ENCODE measurements around the gene MAD2L1.
A peak's percentile ranks its signal among the peaks of the same experiment; 100 is the strongest.
"Not testable (repeated sequence)": the region's sequence is repeated elsewhere in the genome, so short reads cannot be mapped to it uniquely, and the experiment has no call there.

The MAD2L1 gene

DNA sequence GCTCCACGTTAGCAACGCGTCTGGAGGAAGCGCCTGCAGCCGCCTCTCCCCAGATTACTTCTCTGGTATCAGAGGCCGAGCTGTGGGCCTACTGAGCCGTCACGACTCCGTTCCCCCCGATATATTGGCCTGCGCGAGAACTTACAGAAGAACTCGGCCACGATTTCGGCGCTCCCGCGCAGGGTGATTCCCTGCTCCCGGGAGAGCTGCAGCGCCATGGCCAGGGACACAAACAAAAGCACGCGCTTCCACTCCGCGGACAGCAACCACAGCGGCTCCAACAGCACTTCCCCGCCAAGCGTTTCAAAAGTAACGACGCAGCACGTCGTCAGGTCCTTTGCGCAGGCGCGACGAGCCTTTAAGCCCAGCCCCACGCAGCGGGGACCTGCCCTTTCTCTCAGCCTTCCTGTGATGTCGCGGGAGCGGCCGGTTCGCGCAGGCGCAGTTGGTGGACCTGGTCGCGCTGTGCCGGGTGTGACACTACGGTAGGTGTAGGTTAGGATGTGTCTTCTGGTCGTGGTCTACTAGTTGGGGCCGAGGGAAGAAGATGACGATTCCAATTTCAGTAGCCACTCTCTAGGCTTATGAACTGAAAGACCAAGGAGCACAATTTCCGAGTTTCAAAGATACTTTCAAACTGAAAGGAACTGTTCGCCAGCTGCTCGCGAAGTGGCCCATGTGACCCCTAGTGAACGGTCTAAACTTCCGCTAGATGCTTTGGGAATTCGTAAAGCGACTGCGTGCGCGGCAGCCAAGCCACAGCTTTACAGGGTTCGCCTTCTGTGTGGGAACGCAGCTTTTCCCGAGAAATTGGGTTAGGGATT is at the start of gene MAD2L1:
TSS of gene MAD2L1 (minus strand) at position 332 of the 824 bp plus-strand sequence. CDS start at position 218, 114 bp downstream.
- Mint-ChIP-seq H3K9me3 (no peaks in the 10 kb centered on the region), H3K4me1 (peaks cover 79% of the 10 kb centered on the region), H3K27me3 (no peaks in the 10 kb centered on the region), H3K27ac (peak within 1 kb of the TSS; percentile 97), H3K36me3 (no peaks in the 10 kb centered on the region), H3K4me3 (peak within 1 kb of the TSS; percentile 97)

GRCh38 chr4:120111745-120112144 is 45.1 kb upstream of the MAD2L1 start:
- no peak overlapping the region for H3K4me3 Mint-ChIP-seq
- H3K27me3 Mint-ChIP-seq, result peaks cover 5% of the 10 kb centered on the region
- H3K9me3 Mint-ChIP-seq, result no peaks in the 10 kb centered on the region
- no peaks in the 10 kb centered on the region for H3K4me1 Mint-ChIP-seq
- H3K27ac Mint-ChIP-seq, result no peak overlapping the region
- peaks cover 1% of the 10 kb centered on the region for H3K36me3 Mint-ChIP-seq

- Mint-ChIP-seq H3K4me1 (no peaks in the 10 kb centered on the region), H3K4me3 (no peak overlapping the region), H3K9me3 (no peaks in the 10 kb centered on the region), H3K27me3 (peaks cover 5% of the 10 kb centered on the region), H3K27ac (no peak overlapping the region), H3K36me3 (no peaks in the 10 kb centered on the region)
Measured at GRCh38 chr4:120109406-120109805, 42.8 kb upstream of the MAD2L1 start.

DNA sequence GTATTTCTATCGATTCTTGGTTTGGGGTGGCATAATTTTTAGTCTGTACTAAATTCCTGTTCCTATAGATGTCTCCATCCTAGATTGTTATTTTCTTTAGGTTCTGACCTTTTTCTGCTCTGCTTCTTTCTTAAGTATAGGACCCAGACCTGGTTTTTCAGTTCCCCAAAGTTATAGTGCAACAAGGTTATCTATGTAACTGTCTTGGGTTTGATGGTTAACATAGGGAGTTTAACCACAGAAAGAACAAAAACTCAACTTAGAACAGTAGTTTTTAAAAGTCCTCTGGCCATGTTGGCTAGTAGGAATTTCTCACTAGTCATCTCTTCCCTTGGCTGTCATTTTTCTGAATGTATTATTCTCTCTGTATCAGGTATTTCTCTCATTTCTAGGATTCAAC is 38.8 kb upstream of the MAD2L1 start:
- Mint-ChIP-seq H3K27me3 (peaks cover 4% of the 10 kb centered on the region), H3K4me3 (no peak overlapping the region), H3K4me1 (no peaks in the 10 kb centered on the region), H3K36me3 (no peaks in the 10 kb centered on the region), H3K9me3 (no peaks in the 10 kb centered on the region), H3K27ac (no peak overlapping the region)

- Mint-ChIP-seq H3K27me3 (peaks cover 3% of the 10 kb centered on the region), H3K36me3 (no peaks in the 10 kb centered on the region), H3K27ac (no peak overlapping the region), H3K4me1 (no peaks in the 10 kb centered on the region), H3K4me3 (no peak overlapping the region), H3K9me3 (no peaks in the 10 kb centered on the region)
Measured at GRCh38 chr4:120096508-120097297, 30.1 kb upstream of the MAD2L1 start.

GRCh38 chr4:120088507-120088906 is 21.9 kb upstream of the MAD2L1 start:
- Mint-ChIP-seq H3K36me3 (peaks cover 3% of the 10 kb centered on the region), H3K4me3 (no peak overlapping the region), H3K27me3 (no peaks in the 10 kb centered on the region), H3K4me1 (no peaks in the 10 kb centered on the region), H3K27ac (no peak overlapping the region), H3K9me3 (peaks cover 10% of the 10 kb centered on the region)

DNA sequence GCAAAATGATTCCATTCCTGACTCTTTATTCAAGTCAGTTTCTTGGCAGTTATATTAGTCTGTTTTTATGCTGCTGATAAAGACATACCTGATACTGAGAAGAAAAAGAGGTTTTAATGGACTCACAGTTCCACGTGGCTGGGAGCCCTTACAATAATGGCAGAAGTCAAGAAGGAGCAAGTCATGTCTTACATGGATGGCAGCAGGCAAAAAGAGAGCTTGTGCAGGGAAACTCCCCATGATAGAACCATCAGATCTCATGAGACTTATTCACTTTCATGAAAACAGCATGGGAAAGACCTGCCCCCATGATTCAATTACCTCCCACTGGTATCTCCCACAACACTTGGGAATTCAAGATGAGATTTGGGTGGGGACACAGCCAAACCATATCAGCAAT is 21.4 kb upstream of the MAD2L1 start:
- H3K9me3 Mint-ChIP-seq, result peaks cover 10% of the 10 kb centered on the region
- not testable (repeated sequence) for H3K4me3 Mint-ChIP-seq, H3K27me3 Mint-ChIP-seq, H3K27ac Mint-ChIP-seq, H3K4me1 Mint-ChIP-seq, H3K36me3 Mint-ChIP-seq

GRCh38 chr4:120085705-120086104 is 19.1 kb upstream of the MAD2L1 start:
- Mint-ChIP-seq H3K27me3 (no peaks in the 10 kb centered on the region), H3K4me1 (no peaks in the 10 kb centered on the region), H3K27ac (no peak overlapping the region), H3K4me3 (no peak overlapping the region), H3K9me3 (peaks cover 10% of the 10 kb centered on the region), H3K36me3 (peaks cover 1% of the 10 kb centered on the region)

- peaks cover 10% of the 10 kb centered on the region for H3K9me3 Mint-ChIP-seq
- H3K27me3 Mint-ChIP-seq, result no peaks in the 10 kb centered on the region
- H3K36me3 Mint-ChIP-seq, result peaks cover 1% of the 10 kb centered on the region
- H3K27ac Mint-ChIP-seq, result no peak overlapping the region
- H3K4me1 Mint-ChIP-seq, result no peaks in the 10 kb centered on the region
- H3K4me3 Mint-ChIP-seq, result no peak overlapping the region
Measured at GRCh38 chr4:120084327-120084726, 17.7 kb upstream of the MAD2L1 start.

DNA sequence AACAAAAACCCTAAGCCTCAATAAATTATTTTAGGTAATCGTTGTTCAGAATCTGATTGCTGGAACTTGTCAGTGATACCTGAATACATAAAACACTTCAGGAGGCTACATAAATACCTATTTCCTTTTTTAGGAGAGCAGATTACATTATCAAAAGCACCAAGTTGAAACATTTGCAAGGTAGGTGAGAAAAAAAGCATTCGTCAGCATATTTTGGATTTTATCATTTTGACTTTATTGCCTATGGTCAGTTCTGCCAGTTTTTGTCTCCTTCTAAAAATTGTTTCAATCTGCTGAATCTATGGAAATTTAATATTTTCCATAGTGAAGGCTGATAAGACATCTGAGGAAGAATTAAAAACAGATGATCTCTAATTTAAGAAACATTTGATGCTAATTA is 16.5 kb upstream of the MAD2L1 start:
- Mint-ChIP-seq H3K4me1 (no peaks in the 10 kb centered on the region), H3K36me3 (no peaks in the 10 kb centered on the region), H3K4me3 (no peak overlapping the region), H3K27ac (no peak overlapping the region), H3K27me3 (no peaks in the 10 kb centered on the region), H3K9me3 (peaks cover 5% of the 10 kb centered on the region)

DNA sequence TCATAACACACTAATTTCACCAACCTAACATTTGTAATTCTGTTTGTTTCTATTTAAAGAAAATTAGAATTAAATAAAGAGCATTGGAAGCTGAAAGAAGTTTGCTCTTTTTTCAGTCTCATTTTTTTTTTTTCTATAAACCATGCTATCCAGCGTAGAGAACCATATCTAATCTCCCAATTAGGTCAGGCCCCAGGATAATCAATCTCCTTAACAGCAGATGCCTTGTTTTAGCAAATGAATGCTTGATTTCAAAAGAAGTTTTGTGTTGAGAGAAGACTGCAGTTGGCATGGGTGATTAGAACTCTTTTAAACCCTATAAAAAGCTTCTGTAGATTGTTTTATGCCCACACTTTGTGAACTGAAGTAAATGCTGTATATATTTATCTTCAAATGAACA is 15.6 kb upstream of the MAD2L1 start:
- Mint-ChIP-seq H3K4me1 (no peaks in the 10 kb centered on the region), H3K36me3 (no peaks in the 10 kb centered on the region), H3K9me3 (no peaks in the 10 kb centered on the region), H3K27ac (no peak overlapping the region), H3K27me3 (no peaks in the 10 kb centered on the region), H3K4me3 (no peak overlapping the region)

DNA sequence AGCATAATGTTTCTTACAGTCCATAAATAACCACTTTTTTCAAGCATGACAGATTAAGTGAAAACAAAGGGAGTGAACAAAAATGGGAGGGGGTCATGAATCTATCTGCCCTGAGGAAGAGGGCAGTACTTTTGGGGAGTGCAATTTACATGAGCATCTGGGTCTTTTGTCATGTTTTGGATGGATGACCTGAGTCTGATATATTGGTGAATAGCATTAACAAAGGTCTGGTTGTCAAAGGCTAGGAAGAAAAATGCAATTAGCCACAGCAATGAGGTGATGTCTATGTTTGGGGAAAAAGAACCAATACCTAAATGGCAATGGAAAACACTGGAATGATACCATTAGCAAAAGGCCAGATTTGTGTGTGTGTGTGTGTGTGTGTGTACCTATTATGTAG is 15.1 kb upstream of the MAD2L1 start:
- Mint-ChIP-seq H3K4me3 (no peak overlapping the region), H3K36me3 (no peaks in the 10 kb centered on the region), H3K4me1 (no peaks in the 10 kb centered on the region), H3K27ac (no peak overlapping the region), H3K9me3 (no peaks in the 10 kb centered on the region), H3K27me3 (no peaks in the 10 kb centered on the region)

- Mint-ChIP-seq H3K27ac (no peak overlapping the region), H3K27me3 (no peaks in the 10 kb centered on the region), H3K36me3 (no peaks in the 10 kb centered on the region), H3K4me3 (no peak overlapping the region), H3K9me3 (no peaks in the 10 kb centered on the region), H3K4me1 (no peaks in the 10 kb centered on the region)
Measured at GRCh38 chr4:120080533-120080932, 13.9 kb upstream of the MAD2L1 start.

DNA sequence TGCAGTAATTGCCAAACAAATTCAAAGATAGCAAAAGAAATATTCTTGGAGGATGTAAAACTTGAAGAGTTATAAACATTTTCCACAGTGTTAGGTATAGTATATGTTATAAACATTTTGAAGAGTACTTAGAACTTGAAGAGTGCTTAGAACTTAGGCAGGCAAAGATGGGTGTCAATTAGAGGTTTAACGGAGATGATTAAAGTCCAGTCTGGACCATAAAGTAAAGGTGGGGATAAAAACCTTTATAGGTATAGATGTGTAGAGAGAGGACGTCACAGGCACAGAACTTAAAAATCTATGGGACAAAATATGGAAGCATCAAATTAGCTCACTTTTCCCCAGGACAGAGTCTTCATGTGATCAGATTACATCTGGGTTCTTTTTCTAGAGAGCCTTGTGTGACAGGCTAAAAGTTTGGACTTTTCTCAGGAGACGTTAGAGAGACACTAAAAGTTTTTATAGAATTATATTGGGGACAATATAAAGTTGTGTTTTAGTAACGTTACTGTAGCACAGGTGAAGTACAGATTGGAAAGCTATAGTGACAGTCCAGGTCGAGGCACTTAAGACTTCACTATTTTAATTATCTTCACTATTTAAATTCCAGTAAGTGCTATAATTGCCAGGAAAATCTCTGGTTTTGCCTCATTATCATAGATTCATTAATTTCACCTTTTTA is 13.3 kb upstream of the MAD2L1 start:
- Mint-ChIP-seq H3K36me3 (no peaks in the 10 kb centered on the region), H3K9me3 (no peaks in the 10 kb centered on the region), H3K4me1 (no peaks in the 10 kb centered on the region), H3K27me3 (no peaks in the 10 kb centered on the region), H3K27ac (no peak overlapping the region), H3K4me3 (no peak overlapping the region)

DNA sequence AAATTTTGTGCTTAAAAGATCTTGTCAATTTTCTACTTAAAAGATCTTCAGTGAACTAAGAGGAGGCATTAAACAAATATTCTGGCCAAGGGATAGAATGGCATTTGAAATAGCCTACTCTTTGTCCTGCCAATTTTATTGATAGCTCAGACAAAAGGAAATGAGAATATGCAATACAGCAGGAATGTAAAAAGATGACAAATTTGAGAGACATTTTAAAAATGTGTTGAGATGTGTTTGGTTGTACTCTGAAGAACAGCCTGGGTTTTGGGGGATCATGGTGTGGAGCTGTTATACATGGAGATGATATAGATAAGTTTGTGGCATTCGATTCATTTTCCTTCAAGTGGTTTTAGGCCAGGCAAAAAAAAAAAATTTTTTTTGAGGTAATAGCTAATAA is 11.6 kb upstream of the MAD2L1 start:
- H3K27me3 Mint-ChIP-seq, result no peaks in the 10 kb centered on the region
- H3K9me3 Mint-ChIP-seq, result no peaks in the 10 kb centered on the region
- no peak overlapping the region for H3K27ac Mint-ChIP-seq
- no peaks in the 10 kb centered on the region for H3K36me3 Mint-ChIP-seq
- H3K4me3 Mint-ChIP-seq, result no peak overlapping the region
- H3K4me1 Mint-ChIP-seq, result no peaks in the 10 kb centered on the region

Data from activated naive CD4-positive, alpha-beta T cell treated with anti-CD3 and anti-CD28 coated beads, Interleukin-2, amount 50 U/mL, for 24 hours (primary cell).